NOMO-1 (cell line): ENCODE measurements around the gene MEGF10.
A peak's percentile ranks its signal among the peaks of the same experiment; 100 is the strongest.

ENCODE experiments used
- DNase-seq, 2 experiments: peaks; one replicate each; lab custom pipeline; 2025; ENCODE audit not compliant: unreplicated experiment in 2 of 2; lab: John Stamatoyannopoulos, UW

Gene MEGF10

DNA sequence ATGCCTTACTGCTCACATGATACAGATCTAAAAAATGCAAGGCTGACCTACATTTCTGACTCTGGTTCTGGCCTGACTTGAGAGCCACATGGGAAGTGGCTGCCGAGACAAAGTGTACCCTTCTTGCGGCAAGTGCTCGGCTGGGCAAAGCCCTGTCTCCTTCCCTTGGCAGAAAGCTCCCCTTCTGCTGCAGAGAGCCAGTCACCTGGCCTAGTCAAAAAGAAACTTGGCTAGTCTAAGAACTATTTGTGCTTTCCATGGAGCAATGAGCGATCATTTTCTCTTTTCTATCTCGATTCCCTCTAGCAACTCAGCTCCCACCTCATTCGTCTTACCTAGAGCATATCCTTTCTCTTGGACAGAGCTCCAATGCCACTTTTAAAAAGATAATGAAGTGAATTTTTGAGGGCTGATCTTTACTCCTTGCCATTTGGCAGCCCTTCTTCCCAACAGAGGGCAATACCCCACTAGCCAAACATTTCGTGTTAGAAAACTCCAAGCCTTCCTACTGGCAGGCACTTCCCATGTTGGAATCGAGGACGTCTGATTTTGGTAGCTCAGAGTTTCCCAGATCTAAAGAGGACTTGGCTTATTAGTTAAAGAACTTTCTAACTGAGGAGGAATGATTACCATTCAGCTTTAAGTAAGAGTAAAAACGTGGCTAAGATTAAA lies 118.8 kb downstream of the MEGF10 start:
- DNase-seq = no peak

- no peak for DNase-seq
Measured at GRCh38 chr5:127409921-127410675, 119.5 kb downstream of the MEGF10 start.

DNA sequence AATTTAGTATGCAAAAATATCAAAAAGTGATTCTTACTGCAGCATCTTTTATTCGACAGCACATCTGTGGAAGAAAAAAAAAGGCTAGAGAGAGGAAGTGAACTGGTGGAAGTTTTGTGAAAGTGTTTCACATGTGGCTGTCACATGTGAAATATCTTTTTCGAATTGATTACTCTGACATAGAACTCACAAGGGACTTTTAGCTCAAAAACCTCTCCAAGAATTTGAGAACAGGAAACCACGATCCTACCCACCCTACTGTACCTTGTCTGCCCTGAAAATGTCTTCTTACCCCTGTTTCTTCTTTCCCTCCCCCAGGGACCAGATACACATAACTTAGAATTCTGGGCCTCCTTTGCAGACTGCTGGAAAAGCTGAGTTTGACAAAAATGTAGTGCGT lies 120.4 kb downstream of the MEGF10 start:
- DNase-seq = peak in 1 of 2 experiments; percentile 33

DNA sequence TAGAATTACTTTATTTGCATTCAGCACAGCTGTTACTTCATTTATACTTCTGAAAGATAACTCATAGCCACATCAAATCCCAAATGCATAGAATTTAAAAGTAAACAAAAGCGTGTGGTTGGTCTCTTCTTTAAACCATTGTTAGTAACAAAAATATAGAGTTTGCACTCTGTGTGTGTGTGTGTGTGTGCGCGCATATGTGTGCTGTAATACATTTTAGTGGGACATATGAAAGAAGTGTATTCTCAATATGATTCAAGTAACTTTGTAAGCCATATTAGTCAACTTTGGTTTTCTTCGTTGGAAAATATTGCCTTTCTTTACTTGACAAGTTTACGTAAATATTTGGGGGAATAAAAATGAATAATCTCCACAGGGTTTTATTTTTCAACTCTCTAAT lies 120.8 kb downstream of the MEGF10 start:
- DNase-seq = no peak

GRCh38 chr5:127412698-127413097 lies 122.1 kb downstream of the MEGF10 start:
- DNase-seq = no peak

DNA sequence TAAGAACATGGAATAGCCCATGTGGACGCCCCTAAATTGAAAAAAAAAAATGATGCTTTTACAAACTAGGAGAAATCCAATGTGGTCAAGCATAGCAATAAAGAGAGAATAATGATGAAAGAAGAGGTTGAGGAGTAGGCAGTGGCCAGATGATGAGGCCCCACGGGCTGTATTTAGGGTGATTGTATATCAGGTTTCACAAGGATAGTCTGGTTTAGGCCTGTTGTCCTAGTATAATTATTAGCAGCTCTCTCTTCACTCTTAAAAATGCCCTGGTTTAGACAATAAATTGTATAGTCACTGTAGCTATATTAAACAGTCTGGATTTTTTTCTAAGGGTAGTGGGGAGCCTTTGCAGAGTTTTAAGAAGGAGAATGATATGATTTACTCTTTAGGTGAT lies 124.4 kb downstream of the MEGF10 start:
- no peak for DNase-seq

DNA sequence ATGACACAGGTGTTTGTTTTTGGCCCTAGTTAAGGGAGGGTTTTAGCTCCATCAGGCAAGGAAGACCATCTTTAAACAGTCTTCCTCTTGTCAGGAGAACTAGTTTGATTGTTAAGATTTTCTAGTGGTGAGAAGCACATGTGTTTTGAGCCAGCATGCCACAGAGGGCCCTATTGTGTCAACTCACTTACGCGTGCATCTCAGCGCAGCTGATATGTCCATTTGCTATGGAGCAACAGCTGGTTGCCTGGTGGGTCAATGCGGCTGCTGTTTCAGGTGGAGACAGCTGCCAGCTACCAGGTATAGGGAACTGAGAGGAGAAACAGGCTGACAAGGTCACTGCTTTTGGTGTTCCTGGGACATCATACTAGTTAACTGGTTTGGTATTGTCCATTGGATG lies 126.3 kb downstream of the MEGF10 start:
- no peak for DNase-seq

DNA sequence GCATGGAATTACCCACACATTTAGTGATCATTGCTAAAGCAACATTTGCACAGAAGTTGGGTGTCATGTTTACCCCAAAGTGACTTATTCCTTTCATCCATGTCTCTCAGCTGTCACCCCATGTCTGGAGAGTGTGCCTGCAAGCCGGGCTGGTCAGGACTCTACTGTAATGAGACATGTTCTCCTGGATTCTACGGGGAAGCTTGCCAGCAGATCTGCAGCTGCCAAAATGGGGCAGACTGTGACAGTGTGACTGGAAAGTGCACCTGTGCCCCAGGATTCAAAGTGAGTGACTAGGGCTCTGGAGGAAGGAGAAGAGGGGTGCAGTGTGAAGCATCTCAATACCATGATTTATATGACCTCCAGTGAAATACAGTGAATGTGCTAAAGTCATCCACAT lies 126.9 kb downstream of the MEGF10 start:
- DNase-seq = no peak

GRCh38 chr5:127418367-127418766 lies 127.8 kb downstream of the MEGF10 start:
- no peak for DNase-seq

DNA sequence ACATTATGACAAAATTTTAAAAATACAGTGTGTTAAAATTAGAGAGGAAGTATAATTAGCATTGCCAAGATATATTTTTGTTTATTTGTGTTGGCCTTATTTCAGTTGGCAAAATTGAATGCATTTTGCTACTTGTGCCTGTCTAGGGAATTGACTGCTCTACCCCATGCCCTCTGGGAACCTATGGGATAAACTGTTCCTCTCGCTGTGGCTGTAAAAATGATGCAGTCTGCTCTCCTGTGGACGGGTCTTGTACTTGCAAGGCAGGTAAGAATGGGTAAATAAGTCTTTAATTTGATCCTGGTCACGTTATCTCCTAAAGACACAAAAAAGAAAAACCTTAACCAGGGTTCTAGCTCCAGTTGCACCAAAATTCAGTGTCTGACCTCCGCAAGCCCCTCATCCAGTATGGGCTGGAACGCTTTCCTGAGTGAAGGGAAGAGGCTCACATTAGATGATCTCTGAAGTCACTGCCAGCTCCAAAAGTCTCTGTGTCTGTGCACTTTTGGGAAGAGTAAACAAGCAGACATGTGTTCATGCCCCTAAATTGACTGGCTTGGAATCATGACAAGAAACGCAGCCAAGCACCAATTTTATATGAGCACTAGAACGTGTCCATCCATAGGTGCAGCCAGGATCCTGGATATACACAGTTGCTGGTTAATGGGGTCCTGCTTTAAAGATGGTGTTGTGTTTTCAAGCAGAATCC lies 128.5 kb downstream of the MEGF10 start:
- no peak for DNase-seq

DNA sequence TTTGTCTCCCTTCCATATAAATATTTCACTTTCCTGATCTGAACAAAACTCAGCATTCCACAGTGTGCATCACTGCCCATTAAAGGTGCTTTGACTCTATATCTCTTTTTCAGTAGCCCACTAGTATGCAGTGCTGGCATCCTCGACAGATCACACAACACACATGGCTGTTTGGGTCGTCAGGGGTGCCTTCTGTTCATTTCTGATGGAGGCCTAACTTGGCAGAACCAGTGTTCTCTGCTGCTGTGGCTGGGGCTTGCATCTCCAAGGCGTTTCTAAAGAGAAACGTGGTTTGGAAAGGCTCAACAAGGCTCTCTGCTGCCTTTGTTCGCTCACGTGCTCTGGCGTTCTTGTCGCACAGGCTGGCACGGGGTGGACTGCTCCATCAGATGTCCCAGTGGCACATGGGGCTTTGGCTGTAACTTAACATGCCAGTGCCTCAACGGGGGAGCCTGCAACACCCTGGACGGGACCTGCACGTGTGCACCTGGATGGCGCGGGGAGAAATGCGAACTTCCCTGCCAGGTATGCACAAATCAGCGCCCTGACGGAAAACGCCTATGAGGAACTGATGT lies 129.2 kb downstream of the MEGF10 start:
- DNase-seq = no peak

GRCh38 chr5:127420758-127421157 lies 130.2 kb downstream of the MEGF10 start:
- no peak for DNase-seq

- no peak for DNase-seq
Measured at GRCh38 chr5:127421471-127421870, 130.9 kb downstream of the MEGF10 start.

- peak in 1 of 2 experiments; percentile 33 for DNase-seq
Measured at GRCh38 chr5:127423173-127423798, 132.7 kb downstream of the MEGF10 start.

DNA sequence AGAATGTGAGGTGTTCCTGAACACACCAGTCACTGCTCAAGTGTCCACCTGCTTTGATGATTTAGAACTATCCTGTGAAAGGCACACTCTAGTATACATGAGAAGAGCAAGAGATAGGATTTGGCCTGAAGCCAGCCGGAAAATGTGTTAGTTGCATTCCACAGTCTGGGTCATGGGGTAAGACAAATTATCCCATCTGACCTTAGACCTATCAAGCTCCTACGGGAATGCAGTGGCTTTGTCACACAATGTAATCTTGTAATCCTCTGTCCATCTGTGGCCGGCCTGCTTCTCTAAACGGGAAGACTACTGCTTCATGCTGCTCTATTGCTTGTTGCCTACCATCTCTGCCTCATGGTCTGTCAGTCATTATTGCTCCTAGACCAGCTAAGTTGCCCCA lies 134.4 kb downstream of the MEGF10 start:
- DNase-seq = no peak

DNA sequence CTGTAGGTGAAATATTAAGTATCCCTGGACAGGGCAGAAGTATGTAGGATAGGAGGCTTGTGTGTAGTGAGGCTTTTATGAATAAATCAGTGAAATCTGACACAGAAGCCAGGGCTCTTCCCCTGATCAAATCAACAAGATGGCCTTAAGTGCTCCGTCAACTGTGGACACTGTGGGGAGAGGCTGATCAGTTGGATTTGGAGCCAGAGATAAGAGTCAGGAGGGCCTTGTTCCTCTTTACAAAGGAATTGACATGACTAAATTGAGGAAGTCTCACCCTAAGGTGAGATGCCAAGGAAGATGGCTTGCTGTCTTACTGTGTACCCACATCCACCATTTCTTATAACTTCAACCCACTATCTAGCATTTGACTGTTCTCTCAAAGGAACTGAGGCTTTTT lies 135.3 kb downstream of the MEGF10 start:
- peak in 1 of 2 experiments; percentile 67 for DNase-seq

DNA sequence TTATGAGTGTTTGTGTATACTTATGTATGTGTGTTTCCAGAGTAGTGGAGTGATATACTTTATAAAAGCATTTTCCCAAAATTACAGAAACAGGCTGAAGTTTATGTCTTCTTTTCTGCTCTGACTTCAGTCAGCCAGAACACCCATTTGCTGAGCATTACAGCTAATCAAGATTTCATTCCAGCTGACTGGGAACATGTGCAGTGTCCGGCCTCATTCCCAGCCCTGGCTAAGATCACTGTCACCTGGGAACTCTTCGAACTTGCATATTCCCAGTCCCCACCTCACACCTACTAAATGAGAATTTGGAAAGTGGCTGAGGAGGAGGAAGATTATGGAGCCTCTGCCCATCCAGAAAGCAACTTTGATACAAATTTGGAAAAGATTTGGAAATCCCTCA lies 136.1 kb downstream of the MEGF10 start:
- no peak for DNase-seq

DNA sequence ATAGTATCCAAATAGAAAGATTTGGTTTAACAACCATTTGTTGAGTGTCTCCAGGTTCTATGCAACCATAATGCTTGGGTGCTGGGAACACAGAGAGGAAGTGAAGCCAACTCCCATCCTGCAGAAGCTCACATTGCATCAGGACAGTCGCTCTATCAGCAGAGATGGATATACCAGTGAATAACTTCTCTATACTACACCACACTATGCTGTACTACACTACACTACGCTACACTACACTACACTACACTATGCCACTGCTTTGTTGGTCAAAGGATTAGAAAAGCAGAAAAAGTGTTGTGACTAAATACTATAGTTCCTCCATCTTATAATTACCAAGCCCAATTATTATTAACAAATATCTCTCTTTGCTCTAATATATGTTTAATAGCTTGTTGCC lies 137.7 kb downstream of the MEGF10 start:
- peak in 1 of 2 experiments; percentile 29 for DNase-seq

GRCh38 chr5:127428748-127429147 lies 138.2 kb downstream of the MEGF10 start:
- no peak for DNase-seq

DNA sequence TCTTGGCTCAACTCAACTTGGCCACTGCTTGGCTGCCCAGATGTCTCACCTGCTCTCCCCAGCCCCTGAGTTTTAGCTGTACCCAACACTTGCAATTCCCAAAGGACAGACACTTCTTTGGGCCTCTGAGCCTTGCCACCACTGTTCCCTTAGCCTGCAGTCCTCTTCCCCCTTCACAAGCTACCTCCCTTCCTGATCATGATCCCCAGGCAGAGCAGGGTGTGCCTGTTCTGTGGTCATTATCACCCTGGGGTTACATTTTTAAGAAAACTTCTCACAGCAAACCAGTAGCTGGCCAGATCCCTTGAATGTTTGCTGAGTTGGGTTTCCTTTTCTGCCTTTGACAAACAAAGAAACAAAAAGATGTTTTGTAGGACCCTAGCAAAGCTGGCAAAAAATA lies 139.3 kb downstream of the MEGF10 start:
- DNase-seq = no peak

DNA sequence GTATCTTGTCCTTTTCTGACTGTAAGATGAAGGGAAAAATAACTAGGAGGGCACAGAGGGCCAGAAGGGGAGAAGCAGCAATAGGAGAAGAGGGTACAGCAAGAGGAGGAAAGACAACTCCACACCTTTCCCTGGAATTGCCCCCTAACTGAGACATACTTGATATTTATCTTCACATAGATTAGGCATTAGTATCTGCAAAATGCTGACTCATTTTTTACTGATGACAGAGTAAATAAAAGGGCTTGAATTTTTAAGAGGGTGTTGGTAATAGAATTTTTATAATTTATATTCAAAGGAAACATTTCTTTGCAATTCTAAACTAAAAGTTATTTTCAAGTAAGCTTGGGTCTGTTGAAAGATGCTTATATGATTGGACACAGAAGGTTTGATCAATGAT lies 140.0 kb downstream of the MEGF10 start:
- no peak for DNase-seq
